ENCODE results near the gene ERCC8.

DNA sequence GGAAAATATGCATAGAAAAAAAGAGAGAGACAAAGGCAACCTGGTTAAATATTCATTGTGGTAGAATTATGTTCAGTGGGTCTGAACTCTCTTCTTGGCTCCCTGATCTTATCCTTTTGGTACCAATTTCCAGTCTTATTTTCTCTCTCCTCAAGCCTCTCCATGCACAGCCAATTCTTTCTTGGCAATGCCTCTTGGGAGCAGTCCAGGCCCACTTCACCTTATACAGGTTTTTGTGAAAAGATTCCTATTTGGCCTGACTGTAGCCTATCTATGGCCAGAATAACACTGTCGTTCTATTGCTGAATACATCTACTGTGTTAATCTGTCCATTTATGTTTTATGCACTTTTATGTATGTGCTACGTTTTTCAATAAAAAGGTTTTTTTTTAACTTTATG lies 103.5 kb downstream of the ERCC8 start:
- TF ChIP-seq ZNF114 (CRISPR knock-in tag; IDR thresholded peaks at IDR 0.05) (no peak), POLR2AphosphoS5 (IDR thresholded peaks at IDR 0.05; ENCODE audit: low read depth) (no peak), EZH2 (IDR thresholded peaks at IDR 0.05; ENCODE audit: low read depth, unreplicated experiment) (no peak), EZH2phosphoT487 (IDR thresholded peaks at IDR 0.05; ENCODE audit: unreplicated experiment) (no peak), ZNF331 (CRISPR knock-in tag; IDR thresholded peaks at IDR 0.05; ENCODE audit: low read depth) (no peak), REST (IDR thresholded peaks at IDR 0.05; ENCODE audit: unreplicated experiment) (no peak), NANOG (IDR thresholded peaks at IDR 0.05; ENCODE audit: borderline replicate concordance) (no peak)
- TF ChIP-seq, protein P1, sequence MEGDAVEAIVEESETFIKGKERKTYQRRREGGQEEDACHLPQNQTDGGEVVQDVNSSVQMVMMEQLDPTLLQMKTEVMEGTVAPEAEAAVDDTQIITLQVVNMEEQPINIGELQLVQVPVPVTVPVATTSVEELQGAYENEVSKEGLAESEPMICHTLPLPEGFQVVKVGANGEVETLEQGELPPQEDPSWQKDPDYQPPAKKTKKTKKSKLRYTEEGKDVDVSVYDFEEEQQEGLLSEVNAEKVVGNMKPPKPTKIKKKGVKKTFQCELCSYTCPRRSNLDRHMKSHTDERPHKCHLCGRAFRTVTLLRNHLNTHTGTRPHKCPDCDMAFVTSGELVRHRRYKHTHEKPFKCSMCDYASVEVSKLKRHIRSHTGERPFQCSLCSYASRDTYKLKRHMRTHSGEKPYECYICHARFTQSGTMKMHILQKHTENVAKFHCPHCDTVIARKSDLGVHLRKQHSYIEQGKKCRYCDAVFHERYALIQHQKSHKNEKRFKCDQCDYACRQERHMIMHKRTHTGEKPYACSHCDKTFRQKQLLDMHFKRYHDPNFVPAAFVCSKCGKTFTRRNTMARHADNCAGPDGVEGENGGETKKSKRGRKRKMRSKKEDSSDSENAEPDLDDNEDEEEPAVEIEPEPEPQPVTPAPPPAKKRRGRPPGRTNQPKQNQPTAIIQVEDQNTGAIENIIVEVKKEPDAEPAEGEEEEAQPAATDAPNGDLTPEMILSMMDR (conservative IDR thresholded peaks at IDR 0.05; ENCODE audit: low read depth in 2 of 2), result no peak

Measured in GM23338 (cell line).